Right renal pelvis (tissue), 4 donors: Measurements from ENCODE around the gene CPA5. TPM values are rescaled to one million over a fixed set of nuclear protein-coding genes. Genes with fewer than 3 reads are reported as not detected.
"Not testable (repeated sequence)": the region's sequence is repeated elsewhere in the genome, so short reads cannot be mapped to it uniquely, and the experiment has no call there.

Source experiments
- DNase-seq, 4 donors: peaks; one replicate each; pipeline ENCODE4 v3.0.0-alpha.2; 2013; ENCODE audit warnings: low read depth in 4 of 4, low spot score in 3 of 4, missing footprints in 1 of 4
- polyA plus RNA-seq, 4 donors: library from polyadenylated mRNA; unstranded; fragments of 120-200 nt; gene quantifications; one replicate each; pipeline ENCODE4 v1.2.1, GENCODE V29; 2013; ENCODE audit not compliant: insufficient read length in 4 of 4

Gene CPA5
- polyA plus RNA-seq, 4 donors = 0.08 to 0.31 TPM; not detected in 2

GRCh38 chr7:130374507-130374906, 29.9 kb downstream of the CPA5 start:
- DNase-seq = no peak

DNA sequence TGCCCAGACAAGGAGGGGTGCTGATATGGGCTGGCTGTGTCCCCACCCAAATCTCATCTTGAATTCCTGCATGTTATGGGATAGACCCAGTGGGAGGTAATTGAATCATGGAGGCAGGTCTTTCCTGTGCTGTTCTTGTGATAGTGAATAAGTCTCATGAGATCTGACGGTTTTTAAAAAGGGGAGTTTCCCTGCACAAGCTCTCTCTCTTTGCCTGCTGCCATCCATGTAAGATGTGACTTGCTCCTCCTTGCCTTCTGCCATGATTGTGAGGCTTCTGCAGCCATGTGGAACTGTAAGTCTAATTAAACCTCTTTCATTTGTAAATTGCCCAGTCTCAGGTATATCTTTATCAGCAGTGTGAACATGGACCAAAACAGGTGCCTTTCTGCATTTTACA, 31.8 kb downstream of the CPA5 start:
- not testable (repeated sequence) for DNase-seq

DNA sequence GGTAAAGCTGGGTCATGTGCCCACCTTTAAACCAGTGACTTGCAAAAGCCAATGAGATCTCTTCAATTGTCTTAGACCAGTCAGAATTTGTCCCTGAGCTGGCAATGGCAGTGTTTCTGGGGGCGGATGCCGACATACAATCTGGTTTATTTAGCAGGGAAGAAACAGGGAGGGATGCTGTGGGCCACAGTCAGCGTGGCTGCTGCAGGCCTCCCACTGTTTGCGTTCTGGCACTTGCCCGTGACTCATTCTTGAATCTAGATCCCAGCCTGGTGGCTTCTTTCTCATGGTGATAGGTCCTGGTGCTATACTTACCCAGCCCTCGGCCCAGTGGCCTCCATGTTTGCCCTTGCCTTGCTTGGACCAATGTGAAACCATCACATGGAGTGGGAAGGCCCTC, 32.6 kb downstream of the CPA5 start:
- no peak for DNase-seq

DNA sequence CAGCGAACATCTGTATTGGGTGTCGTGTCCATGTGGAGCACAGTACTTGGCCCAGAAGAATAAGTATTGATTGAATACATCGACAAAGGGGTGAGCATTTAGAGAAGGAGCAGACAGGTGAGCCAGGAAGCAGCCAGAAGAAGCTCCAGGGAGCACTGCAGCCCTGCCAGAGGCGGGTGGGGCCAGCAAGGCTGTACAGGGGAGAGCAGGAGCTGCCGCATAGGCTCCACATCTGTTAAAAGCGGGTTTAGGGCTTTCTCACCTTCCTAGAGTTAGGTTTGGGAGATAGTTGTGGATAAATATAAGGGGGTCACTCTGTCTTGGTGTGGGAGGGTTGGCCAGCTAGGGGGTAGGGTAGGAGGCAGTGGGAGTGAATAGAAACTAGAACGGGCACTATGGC, 34.4 kb downstream of the CPA5 start:
- no peak for DNase-seq

- DNase-seq = no peak
Observed at GRCh38 chr7:130379532-130379920, 34.9 kb downstream of the CPA5 start.

DNA sequence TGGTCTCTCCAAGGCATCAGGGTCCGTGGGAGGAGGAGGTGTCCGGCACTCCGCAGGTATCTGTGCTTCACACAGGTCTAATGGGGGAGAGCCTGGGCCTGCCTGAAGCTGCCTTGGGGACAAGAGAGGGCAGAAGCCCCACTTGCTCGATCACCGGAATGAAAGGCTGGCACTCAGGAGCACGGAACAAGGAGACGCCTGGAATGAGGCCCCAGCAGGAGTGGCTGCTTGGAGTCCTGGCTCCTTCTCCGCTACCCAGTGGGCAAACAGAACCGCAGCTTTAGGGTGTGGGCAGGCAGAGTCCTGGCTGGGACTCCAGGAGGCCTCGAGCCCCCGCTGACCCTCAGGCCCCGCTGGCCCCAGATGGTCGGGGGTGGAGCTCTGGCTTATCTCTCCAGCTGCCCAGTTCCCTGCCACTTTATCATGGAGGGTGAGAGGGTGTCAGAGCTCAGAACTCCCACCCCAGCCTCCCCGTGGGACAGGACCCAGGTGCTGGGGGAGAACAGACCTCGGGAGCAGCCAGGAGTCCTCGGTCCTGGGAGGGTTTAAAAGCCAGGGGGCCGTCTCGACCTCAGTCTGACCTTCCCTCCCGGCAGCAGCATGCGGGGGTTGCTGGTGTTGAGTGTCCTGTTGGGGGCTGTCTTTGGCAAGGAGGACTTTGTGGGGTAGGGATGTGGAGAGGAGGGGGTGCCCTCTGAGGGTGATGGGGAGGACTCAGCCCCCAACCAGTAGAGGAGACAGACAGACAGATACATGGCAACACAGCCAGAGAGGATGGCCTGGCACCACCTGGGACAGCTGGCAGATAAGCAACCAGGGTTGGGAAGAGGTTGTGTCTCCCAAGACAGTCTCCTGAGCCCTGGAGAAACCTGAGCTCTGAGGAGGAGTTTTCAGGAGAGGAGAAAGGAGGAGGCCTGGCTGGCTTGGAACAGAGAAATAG, 35.6 kb downstream of the CPA5 start, which contains the start of gene CPA1:
TSS of gene CPA1 (plus strand) at position 574 of the 940 bp plus-strand sequence. CDS start at position 601, 27 bp downstream.
- DNase-seq = no peak

DNA sequence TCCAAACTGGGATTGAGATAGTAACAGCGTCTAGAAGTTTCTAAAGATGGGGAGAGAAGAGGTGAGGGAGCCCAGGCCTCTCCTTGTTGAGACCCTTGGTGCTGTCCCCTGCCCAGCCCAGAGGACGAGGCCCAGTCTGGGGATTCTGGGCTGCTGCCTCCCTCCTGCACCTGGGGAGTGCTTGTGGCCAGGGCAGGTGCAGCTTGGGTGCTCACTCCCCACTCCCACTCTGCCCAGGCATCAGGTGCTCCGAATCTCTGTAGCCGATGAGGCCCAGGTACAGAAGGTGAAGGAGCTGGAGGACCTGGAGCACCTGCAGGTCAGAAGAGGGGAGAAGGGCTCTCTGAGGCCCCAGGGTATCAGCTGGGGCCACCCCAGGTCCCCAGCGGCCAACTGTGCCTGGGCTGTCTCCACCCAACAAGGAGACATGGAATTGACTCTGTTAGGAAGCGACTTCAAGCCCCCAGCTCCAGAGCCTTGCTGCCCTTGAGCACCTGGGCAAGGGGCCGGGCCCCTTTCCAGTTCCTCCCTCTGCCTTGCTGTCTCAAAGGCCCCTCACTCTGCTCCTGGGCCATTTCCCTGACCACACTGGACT, 36.3 kb downstream of the CPA5 start:
- DNase-seq = no peak

GRCh38 chr7:130381468-130382312, 37.1 kb downstream of the CPA5 start:
- DNase-seq = no peak

DNA sequence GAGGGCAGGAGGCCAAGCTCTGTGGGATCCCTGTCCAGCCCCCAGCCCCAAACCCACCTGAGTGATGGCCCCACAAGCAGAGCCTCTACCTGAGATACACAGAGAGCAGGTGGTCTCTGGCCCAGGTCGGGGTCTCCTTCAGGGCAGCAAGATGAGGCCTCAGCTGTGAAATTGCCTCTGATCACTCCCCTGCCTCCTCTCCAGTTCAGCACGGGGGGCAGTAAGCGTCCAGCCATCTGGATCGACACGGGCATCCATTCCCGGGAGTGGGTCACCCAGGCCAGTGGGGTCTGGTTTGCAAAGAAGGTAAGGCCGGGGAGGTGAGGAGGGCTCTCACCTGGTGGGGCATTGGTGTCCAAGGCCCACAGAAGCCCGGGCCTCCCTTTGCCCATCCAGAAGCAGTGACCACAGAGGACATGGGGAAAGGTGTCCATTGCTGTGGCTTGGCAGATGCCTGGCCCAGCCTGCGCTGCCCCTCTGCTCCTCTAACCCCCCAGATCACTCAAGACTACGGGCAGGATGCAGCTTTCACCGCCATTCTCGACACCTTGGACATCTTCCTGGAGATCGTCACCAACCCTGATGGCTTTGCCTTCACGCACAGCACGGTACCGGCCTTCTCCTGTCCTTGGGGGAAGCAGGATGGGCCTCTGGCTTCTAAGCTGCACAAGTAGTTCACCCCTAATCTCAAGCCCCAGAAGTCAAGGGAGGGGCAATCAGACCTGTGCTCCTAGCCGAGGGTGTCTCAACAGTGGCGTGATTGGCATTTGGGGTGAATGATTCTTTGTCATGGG, 38.8 kb downstream of the CPA5 start:
- no peak for DNase-seq

DNA sequence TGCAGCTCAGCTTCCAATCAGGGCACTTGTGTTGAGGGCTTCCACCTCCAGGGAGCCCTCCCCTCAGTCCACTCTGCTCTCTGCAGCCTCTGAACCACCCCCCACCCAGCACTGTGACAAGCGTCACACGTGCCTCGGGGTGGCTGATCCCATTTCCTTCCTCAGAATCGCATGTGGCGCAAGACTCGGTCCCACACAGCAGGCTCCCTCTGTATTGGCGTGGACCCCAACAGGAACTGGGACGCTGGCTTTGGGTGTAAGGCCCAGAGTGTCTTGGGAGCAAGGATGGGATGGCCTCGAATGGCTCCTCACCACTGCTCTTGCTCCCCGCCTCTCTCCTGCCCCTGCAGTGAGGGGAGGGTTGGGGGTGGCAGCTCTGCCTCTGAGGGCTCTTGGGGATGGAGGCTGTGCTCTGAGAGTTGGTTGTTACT, 39.8 kb downstream of the CPA5 start:
- DNase-seq = no peak

- DNase-seq = no peak
Observed at GRCh38 chr7:130384841-130385599, 40.4 kb downstream of the CPA5 start.

DNA sequence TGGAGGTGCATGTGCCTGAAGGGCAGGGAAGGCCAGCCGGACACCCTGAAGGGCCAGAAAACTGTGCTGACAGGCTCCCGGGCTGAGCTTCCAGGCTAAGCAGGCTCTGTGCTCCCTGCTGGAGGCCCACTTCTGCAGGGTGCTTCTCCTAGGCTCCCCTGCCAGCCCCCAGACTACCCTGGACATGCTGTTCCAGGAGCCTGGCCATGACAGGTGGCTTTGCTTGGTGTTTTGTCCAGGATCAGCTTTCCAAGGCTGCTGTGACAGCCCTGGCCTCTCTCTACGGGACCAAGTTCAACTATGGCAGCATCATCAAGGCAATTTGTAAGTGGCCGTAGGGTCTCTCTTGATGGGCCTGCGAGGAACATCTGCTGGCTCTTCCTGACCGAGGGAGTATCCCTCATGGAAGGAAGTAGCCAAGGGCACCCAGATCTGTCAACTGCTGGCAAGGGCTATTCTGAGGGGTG, 41.0 kb downstream of the CPA5 start:
- no peak for DNase-seq

DNA sequence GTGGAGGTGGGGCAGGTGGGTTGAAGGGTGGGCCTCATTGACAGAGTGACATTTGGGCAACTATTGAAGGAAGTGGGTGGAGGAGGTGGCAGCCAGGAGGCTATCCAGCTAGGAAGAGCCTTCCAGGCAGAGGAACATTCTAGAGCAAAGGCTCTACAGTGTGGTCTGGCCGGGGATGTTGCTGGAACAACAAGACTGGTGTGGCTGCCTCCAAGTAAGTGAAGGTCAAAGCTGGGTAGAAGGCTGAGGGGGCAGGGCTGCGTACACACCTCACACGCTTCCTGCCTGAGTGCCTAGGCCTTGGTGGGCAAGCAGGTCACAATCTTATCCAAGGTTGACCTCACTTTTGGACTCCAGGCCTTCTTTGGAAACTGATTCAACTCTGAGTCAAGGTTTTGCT, 42.3 kb downstream of the CPA5 start:
- no peak for DNase-seq

DNA sequence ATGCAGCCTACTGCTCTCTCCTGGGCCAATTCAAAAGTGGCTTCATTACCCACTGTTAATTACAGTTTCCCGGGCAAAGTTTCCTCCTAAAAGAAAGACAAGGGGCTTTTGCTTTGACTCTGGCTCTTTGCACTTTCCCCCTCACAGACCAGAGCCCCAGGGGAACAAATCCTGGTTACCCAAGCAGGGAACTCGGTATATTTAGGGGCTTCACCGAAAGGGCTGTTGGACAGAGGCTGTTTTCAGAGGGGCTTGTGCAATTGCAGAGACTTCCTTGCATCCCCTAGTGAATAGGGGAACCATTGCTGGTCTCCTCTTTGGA, 42.7 kb downstream of the CPA5 start:
- DNase-seq = no peak

DNA sequence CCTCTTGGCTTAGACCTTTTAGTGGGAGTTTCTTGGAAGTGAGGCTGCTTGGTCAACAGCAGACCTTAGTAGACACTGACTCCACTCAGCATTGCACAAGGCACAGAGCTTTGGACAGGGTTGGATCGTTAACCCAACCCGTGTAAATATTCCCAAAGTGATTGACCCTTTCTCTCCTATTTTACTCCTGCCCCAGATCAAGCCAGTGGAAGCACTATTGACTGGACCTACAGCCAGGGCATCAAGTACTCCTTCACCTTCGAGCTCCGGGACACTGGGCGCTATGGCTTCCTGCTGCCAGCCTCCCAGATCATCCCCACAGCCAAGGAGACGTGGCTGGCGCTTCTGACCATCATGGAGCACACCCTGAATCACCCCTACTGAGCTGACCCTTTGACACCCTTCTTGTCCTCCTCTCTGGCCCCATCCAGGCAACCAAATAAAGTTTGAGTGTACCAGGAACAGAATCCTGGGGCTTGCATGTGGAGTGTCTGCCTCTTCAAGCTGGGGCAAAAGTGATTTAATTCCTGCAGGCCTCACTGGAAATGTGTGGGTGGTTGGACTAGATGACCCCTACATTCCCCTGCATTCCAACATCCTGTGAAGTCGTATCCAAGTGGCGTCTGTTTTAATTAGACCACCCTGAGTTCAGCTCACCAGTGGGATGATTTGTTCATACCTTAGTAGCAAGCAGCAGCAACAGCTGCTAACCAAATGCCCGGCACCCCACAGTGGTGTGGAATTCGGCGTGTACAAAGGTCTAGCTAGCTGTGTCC, 43.2 kb downstream of the CPA5 start:
- no peak for DNase-seq

- no peak for DNase-seq
Observed at GRCh38 chr7:130388671-130389070, 44.1 kb downstream of the CPA5 start.

GRCh38 chr7:130390486-130390885, 45.9 kb downstream of the CPA5 start:
- no peak for DNase-seq

DNA sequence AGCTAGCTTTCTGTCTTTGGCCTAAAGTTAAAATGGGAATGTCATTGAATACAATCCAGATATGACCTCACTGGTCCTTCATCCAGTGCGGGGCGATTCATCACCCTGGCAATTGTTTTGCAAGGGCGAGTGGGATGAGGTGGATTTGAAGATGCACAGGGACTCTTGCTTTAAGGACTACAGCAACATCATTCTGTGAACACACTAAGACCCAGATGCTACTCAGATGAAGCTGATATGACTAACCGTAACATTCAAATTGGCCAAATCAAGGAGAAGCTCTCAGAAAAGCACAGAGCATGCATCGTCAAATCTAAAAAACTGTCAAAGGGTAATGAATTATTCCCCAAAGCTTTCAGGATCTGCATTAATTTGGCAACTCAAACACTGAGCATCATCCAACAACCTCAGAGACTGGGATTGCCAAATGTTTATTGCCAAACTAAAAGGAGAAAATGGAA, 48.5 kb downstream of the CPA5 start:
- DNase-seq = no peak
